Hepatocyte (in vitro differentiated cells): ENCODE results near the gene ADAM12. TPM values are rescaled to one million over a fixed set of nuclear protein-coding genes. Genes with fewer than 3 reads are reported as not detected.

Source experiments
- DNase-seq: peaks from one replicate; pipeline ENCODE4 v3.0.0-alpha.2; 2016; ENCODE audit warnings: low spot score
- H2AFZ ChIP-seq: fragments of 200-600 bp; sonication (generic); 2 replicates; pipeline ENCODE4 v1.6.0; 2016; ENCODE audit warnings: antibody characterized with exemption, mild to moderate bottlenecking
- H3K27ac ChIP-seq: fragments of 200-600 bp; sonication (generic); 2 replicates; pipeline ENCODE4 v1.5.1; 2016; ENCODE audit warnings: mild to moderate bottlenecking
- H3K27me3 ChIP-seq: fragments of 200-600 bp; sonication (generic); 2 replicates; pipeline ENCODE4 v1.6.1; 2016
- H3K36me3 ChIP-seq: fragments of 200-600 bp; sonication (generic); replicated peaks from 2 replicates; pipeline ENCODE4 v1.5.1; 2016; ENCODE audit warnings: low read depth; ENCODE audit not compliant: insufficient read depth
- H3K4me1 ChIP-seq: fragments of 200-600 bp; sonication (generic); 2 replicates; pipeline ENCODE4 v1.5.1; 2016; ENCODE audit warnings: mild to moderate bottlenecking, moderate library complexity; ENCODE audit not compliant: insufficient read depth
- H3K4me2 ChIP-seq: fragments of 200-600 bp; sonication (generic); 2 replicates; pipeline ENCODE4 v1.6.0; 2016
- H3K4me3 ChIP-seq: fragments of 200-600 bp; sonication (generic); 2 replicates; pipeline ENCODE4 v1.5.1; 2016; ENCODE audit warnings: mild to moderate bottlenecking
- H3K79me2 ChIP-seq: fragments of 200-600 bp; sonication (generic); 2 replicates; pipeline ENCODE4 v1.6.0; 2017; ENCODE audit warnings: mild to moderate bottlenecking
- H3K9me2 ChIP-seq: fragments of 200-600 bp; sonication (generic); replicated peaks from 2 replicates; pipeline ENCODE4 v1.6.0; 2017; ENCODE audit warnings: mild to moderate bottlenecking; ENCODE audit not compliant: insufficient read depth
- H3K9me3 ChIP-seq: fragments of 200-600 bp; sonication (generic); 2 replicates; pipeline ENCODE4 v1.5.1; 2016; ENCODE audit warnings: low read depth, mild to moderate bottlenecking
- H4K20me1 ChIP-seq: fragments of 200-600 bp; sonication (generic); 2 replicates; pipeline ENCODE4 v1.6.0; 2016; ENCODE audit warnings: mild to moderate bottlenecking; ENCODE audit not compliant: insufficient read depth, poor library complexity, severe bottlenecking
- CTCF ChIP-seq: fragments of 200-600 bp; sonication (generic); IDR thresholded peaks from 2 replicates; pipeline ENCODE4 v1.5.1; 2016; ENCODE audit warnings: antibody characterized with exemption, mild to moderate bottlenecking; ENCODE audit not compliant: poor library complexity
- EZH2 ChIP-seq: fragments of 200-600 bp; sonication (generic); IDR thresholded peaks from 2 replicates; pipeline ENCODE4 v1.6.1; 2016; ENCODE audit warnings: antibody characterized with exemption, mild to moderate bottlenecking, borderline replicate concordance
- EZH2phosphoT487 ChIP-seq: fragments of 200-600 bp; sonication (generic); IDR thresholded peaks from one replicate; pipeline ENCODE4 v1.6.1; 2018; ENCODE audit warnings: antibody characterized with exemption, mild to moderate bottlenecking, low read depth, moderate library complexity; ENCODE audit not compliant: unreplicated experiment, severe bottlenecking
- WGBS: methylation state at CpG from one replicate; pipeline ENCODE4 v1.1.6; 2016; ENCODE audit warnings: low lambda C conversion rate; ENCODE audit errors: missing lambda C conversion rate; 5-methylcytosine and 5-hydroxymethylcytosine counted together
- polyA plus RNA-seq: library from polyadenylated mRNA; unstranded; fragments of >200 nt; fragmentation: Nextera tagmentation; extraction: Ambion mirVana; gene quantifications from 2 replicates; pipeline ENCODE4 v1.2.1, GENCODE V29; 2016
- total RNA-seq: library from RNA; depleted of rRNA; stranded (reverse); fragments of >200 nt; gene quantifications from 2 replicates; pipeline ENCODE4 v1.2.3, GENCODE V29; 2014

ADAM12 gene
- total and polyA plus RNA-seq, 2 experiments from 2014 or later, result 4.9 to 11.3 TPM

- H3K9me3 ChIP-seq, result no peaks in the 10 kb centered on the region
- H2AFZ ChIP-seq, result no peak overlapping the region
- no peak overlapping the region for H3K27ac ChIP-seq
- no peak overlapping the region for H3K4me2 ChIP-seq
- H4K20me1 ChIP-seq, result no peaks in the 10 kb centered on the region
- H3K79me2 ChIP-seq, result no peaks in the 10 kb centered on the region
- H3K4me3 ChIP-seq, result no peak overlapping the region
- TF ChIP-seq EZH2, result no peak
- no peak for TF ChIP-seq CTCF
- TF ChIP-seq EZH2phosphoT487, result no peak
- peaks cover 9% of the 10 kb centered on the region for H3K27me3 ChIP-seq
- no peaks in the 10 kb centered on the region for H3K4me1 ChIP-seq
- H3K9me2 ChIP-seq, result no peaks in the 10 kb centered on the region
- no peaks in the 10 kb centered on the region for H3K36me3 ChIP-seq
- 89% methylated on average over 3 of the region's 3 CpGs for WGBS
- DNase-seq, result no peak
Measured at GRCh38 chr10:126398383-126398743, 10.1 kb upstream of the ADAM12 start.

- Histone ChIP-seq H3K4me3 (no peak overlapping the region), H4K20me1 (no peaks in the 10 kb centered on the region), H3K4me1 (no peaks in the 10 kb centered on the region), H3K4me2 (no peak overlapping the region), H2AFZ (no peak overlapping the region), H3K27ac (no peak overlapping the region), H3K79me2 (no peaks in the 10 kb centered on the region), H3K27me3 (peaks cover 9% of the 10 kb centered on the region), H3K9me3 (no peaks in the 10 kb centered on the region), H3K36me3 (no peaks in the 10 kb centered on the region), H3K9me2 (no peaks in the 10 kb centered on the region)
- WGBS, result 78% methylated on average over 4 of the region's 4 CpGs
- no peak for DNase-seq
- TF ChIP-seq EZH2phosphoT487, result no peak
Measured at GRCh38 chr10:126397640-126398382, 9.5 kb upstream of the ADAM12 start.

GRCh38 chr10:126397156-126397555, 8.9 kb upstream of the ADAM12 start:
- no peak for DNase-seq
- no peak for TF ChIP-seq CTCF
- no peak for TF ChIP-seq EZH2phosphoT487
- TF ChIP-seq EZH2, result no peak
- WGBS, result 89% methylated on average over 3 of the region's 3 CpGs
- H3K4me2 ChIP-seq, result no peak overlapping the region
- H3K9me2 ChIP-seq, result no peaks in the 10 kb centered on the region
- H3K4me3 ChIP-seq, result no peak overlapping the region
- H3K27me3 ChIP-seq, result peaks cover 9% of the 10 kb centered on the region
- H2AFZ ChIP-seq, result no peak overlapping the region
- H3K27ac ChIP-seq, result no peak overlapping the region
- no peaks in the 10 kb centered on the region for H4K20me1 ChIP-seq
- no peaks in the 10 kb centered on the region for H3K9me3 ChIP-seq
- H3K36me3 ChIP-seq, result no peaks in the 10 kb centered on the region
- H3K79me2 ChIP-seq, result no peaks in the 10 kb centered on the region
- no peaks in the 10 kb centered on the region for H3K4me1 ChIP-seq

GRCh38 chr10:126394948-126395347, 6.7 kb upstream of the ADAM12 start:
- peaks cover 9% of the 10 kb centered on the region for H3K27me3 ChIP-seq
- no peak for DNase-seq
- H3K4me2 ChIP-seq, result no peak overlapping the region
- H3K36me3 ChIP-seq, result no peaks in the 10 kb centered on the region
- 97% methylated on average over 2 of the region's 2 CpGs for WGBS
- no peaks in the 10 kb centered on the region for H3K9me3 ChIP-seq
- TF ChIP-seq EZH2phosphoT487, result no peak
- no peak for TF ChIP-seq EZH2
- no peak for TF ChIP-seq CTCF
- no peak overlapping the region for H3K27ac ChIP-seq
- no peak overlapping the region for H2AFZ ChIP-seq
- H3K79me2 ChIP-seq, result no peaks in the 10 kb centered on the region
- no peaks in the 10 kb centered on the region for H4K20me1 ChIP-seq
- no peak overlapping the region for H3K4me3 ChIP-seq
- no peaks in the 10 kb centered on the region for H3K4me1 ChIP-seq
- no peaks in the 10 kb centered on the region for H3K9me2 ChIP-seq
